ENCODE data around the gene TGFBR1. TPM values are rescaled to one million over a fixed set of nuclear protein-coding genes. Genes with fewer than 3 reads are reported as not detected.
"Not testable (repeated sequence)": the region's sequence is repeated elsewhere in the genome, so short reads cannot be mapped to it uniquely, and the experiment has no call there.

The TGFBR1 gene
- polyA plus RNA-seq, 1 of the 3 experiments (the other 2 are of a cell fraction), result 15.3 TPM

DNA sequence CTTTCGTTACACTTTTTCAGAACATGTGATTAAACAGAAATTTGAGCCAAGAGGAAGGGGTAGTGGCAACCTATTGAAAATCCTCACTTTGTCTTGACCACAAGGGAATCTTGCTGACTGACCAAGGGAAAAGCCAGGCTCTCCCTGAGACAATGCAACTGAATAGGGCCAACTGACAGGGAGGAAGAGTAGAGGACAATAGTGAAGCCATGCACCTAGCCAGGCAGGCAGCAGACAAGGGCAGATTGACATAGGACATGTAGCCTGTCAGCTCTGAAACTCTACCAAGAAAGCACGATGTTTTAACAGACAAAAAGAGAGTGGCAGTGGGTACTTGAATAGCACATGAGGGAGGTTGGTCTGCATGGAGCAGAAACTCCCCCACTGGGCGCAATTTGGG is 8.5 kb upstream of the TGFBR1 start:
- H2AFZ ChIP-seq (ENCODE audit: low read depth), result no peak overlapping the region
- no peak overlapping the region for H3K4me2 ChIP-seq
- no peaks in the 10 kb centered on the region for H3K9me2 ChIP-seq
- ChIA-PET POLR2A (no interaction called here), CTCF (interaction anchor here (1.2 kb wide), 1 partner anchor 8 kb away, joined by 3 read pairs; no protein-coding TSS in a partner anchor)
- H3K9me3 ChIP-seq, result no peaks in the 10 kb centered on the region
- H3K36me3 ChIP-seq (replicated peaks in 1 of 2; ENCODE audit: control insufficient read depth in 1 of 2, insufficient read depth in 2 of 2, low read length in 1 of 2), result no peaks in the 10 kb centered on the region
- no peak for TF ChIP-seq EP300 (IDR thresholded peaks at IDR 0.05; ENCODE audit: borderline replicate concordance in 1 of 2, low read depth in 1 of 2, low read length in 1 of 2)
- no peak for TF ChIP-seq PBX3 (IDR thresholded peaks at IDR 0.05)
- TF ChIP-seq JUND (IDR thresholded peaks at IDR 0.05), result no peak
- TF ChIP-seq, protein P1, sequence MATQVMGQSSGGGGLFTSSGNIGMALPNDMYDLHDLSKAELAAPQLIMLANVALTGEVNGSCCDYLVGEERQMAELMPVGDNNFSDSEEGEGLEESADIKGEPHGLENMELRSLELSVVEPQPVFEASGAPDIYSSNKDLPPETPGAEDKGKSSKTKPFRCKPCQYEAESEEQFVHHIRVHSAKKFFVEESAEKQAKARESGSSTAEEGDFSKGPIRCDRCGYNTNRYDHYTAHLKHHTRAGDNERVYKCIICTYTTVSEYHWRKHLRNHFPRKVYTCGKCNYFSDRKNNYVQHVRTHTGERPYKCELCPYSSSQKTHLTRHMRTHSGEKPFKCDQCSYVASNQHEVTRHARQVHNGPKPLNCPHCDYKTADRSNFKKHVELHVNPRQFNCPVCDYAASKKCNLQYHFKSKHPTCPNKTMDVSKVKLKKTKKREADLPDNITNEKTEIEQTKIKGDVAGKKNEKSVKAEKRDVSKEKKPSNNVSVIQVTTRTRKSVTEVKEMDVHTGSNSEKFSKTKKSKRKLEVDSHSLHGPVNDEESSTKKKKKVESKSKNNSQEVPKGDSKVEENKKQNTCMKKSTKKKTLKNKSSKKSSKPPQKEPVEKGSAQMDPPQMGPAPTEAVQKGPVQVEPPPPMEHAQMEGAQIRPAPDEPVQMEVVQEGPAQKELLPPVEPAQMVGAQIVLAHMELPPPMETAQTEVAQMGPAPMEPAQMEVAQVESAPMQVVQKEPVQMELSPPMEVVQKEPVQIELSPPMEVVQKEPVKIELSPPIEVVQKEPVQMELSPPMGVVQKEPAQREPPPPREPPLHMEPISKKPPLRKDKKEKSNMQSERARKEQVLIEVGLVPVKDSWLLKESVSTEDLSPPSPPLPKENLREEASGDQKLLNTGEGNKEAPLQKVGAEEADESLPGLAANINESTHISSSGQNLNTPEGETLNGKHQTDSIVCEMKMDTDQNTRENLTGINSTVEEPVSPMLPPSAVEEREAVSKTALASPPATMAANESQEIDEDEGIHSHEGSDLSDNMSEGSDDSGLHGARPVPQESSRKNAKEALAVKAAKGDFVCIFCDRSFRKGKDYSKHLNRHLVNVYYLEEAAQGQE (IDR thresholded peaks at IDR 0.05; ENCODE audit: low read depth, low read length), result no peak
- no peak for TF ChIP-seq CHD2 (IDR thresholded peaks at IDR 0.05; ENCODE audit: low read length, partially characterized antibody)
- TF ChIP-seq IRF3 (IDR thresholded peaks at IDR 0.05; ENCODE audit: low read depth, low read length), result no peak
- TF ChIP-seq EZH2phosphoT487 (IDR thresholded peaks at IDR 0.05; ENCODE audit: borderline replicate concordance, low read depth), result no peak
- no peak for TF ChIP-seq MEF2A (IDR thresholded peaks at IDR 0.05; ENCODE audit: borderline replicate concordance, low read depth)
- TF ChIP-seq CTCF (IDR thresholded peaks at IDR 0.05), result no peak
- TF ChIP-seq GATA2 (CRISPR knock-in tag; IDR thresholded peaks at IDR 0.05), result no peak
- no peak for TF ChIP-seq RFX5 (IDR thresholded peaks at IDR 0.05; ENCODE audit: low read length)
- TF ChIP-seq ELF1 (IDR thresholded peaks at IDR 0.05), result no peak
- H3K9ac ChIP-seq, result no peak overlapping the region
- no peak for DNase-seq
- H4K20me1 ChIP-seq (ENCODE audit: insufficient read depth), result no peaks in the 10 kb centered on the region
- H3K79me2 ChIP-seq (ENCODE audit: insufficient read depth), result no peaks in the 10 kb centered on the region
- 65% methylated on average over 3 of the region's 3 CpGs for WGBS (ENCODE audit: low lambda C conversion rate)
- H3K27me3 ChIP-seq (ENCODE audit: insufficient read depth), result no peaks in the 10 kb centered on the region
- H3K27ac ChIP-seq (ENCODE audit: low read depth in 2 of 2, low read length in 1 of 2), result no peak overlapping the region
- H3K4me3 ChIP-seq (ENCODE audit: low read depth in 2 of 2, low read length in 1 of 2), result no peak overlapping the region
- H3K4me1 ChIP-seq (ENCODE audit: control insufficient read depth in 1 of 2, insufficient read depth in 2 of 2, low read depth in 1 of 2, low read length in 1 of 2), result no peaks in the 10 kb centered on the region
- no peaks in the 10 kb centered on the region for H3F3A ChIP-seq (replicated peaks; ENCODE audit: insufficient read depth)

- 57% methylated on average over 5 of the region's 5 CpGs for WGBS (ENCODE audit: low lambda C conversion rate)
- CTCF ChIA-PET, result not testable (repeated sequence)
These were observed 4.9 kb upstream of the TGFBR1 start for GRCh38 chr9:99099806-99100585.

More at GRCh38 chr9:99099806-99100585, 4.9 kb upstream of the TGFBR1 start:
- H3F3A ChIP-seq (replicated peaks; ENCODE audit: insufficient read depth); H3K79me2 ChIP-seq (ENCODE audit: insufficient read depth); H3K4me2 ChIP-seq; H3K9me2 ChIP-seq; H3K9ac ChIP-seq; H2AFZ ChIP-seq (ENCODE audit: low read depth); POLR2A ChIA-PET; H3K27ac ChIP-seq (ENCODE audit: low read depth in 2 of 2, low read length in 1 of 2); H3K4me3 ChIP-seq (ENCODE audit: low read depth in 2 of 2, low read length in 1 of 2); H3K4me1 ChIP-seq (ENCODE audit: control insufficient read depth in 1 of 2, insufficient read depth in 2 of 2, low read depth in 1 of 2, low read length in 1 of 2); DNase-seq; H3K9me3 ChIP-seq; H3K36me3 ChIP-seq (replicated peaks in 1 of 2; ENCODE audit: control insufficient read depth in 1 of 2, insufficient read depth in 2 of 2, low read length in 1 of 2); H3K27me3 ChIP-seq (ENCODE audit: insufficient read depth); H4K20me1 ChIP-seq (ENCODE audit: insufficient read depth): not testable (repeated sequence)
